ENCODE measurements around the gene HOMER2. TPM values are rescaled to one million over a fixed set of nuclear protein-coding genes. Genes with fewer than 3 reads are reported as not detected.

Gene HOMER2
- polyA plus RNA-seq, 1 experiment: 0.83 TPM

DNA sequence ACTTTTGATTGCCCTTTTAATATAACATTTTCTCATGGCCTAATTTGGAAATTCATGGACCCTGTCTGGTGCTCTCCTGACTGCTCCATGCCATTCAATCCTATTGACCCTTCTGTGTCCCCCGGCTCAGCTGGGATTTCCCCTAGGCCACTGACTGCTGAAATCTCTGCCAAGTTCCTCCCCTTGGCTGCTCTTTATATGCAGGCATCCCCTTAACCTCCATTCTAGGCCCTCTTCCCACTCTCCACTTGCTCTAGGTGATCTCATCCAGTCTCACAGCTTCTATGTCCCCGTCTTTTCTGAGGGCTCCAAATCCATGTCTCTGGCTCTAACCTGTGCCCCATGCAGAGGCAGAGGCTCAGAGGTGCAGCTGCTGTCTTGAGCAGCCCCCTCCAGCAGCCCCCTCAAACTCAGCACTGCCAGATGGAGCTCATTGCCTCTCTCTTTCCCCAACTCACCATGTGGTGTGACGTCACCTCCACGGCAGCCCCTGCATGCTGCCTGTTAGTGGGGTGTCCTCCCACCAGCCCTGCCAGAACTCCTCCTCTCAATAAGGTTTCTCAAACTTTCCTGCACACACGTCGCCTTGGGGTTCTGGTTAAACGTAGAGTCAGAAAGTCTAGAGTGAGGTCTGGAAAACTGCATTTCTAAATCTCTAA lies 153.2 kb downstream of the HOMER2 start:
- no peak for DNase-seq (ENCODE audit: low read depth)
- Histone ChIP-seq H3K36me3 (ENCODE audit: control insufficient read depth, insufficient read depth, low read length) (no peaks in the 10 kb centered on the region), H3K4me3 (ENCODE audit: low read depth, low read length) (no peak overlapping the region), H3K27me3 (ENCODE audit: control insufficient read depth, insufficient read depth, low read length) (no peaks in the 10 kb centered on the region; the same call in 1 of the 2 replicates)
- CTCF ChIA-PET: interaction anchor here (0.8 to 1.4 kb wide), 2 partner anchors 40 to 619 kb away, joined by 3 to 4 read pairs; no protein-coding TSS in a partner anchor
- TF ChIP-seq, protein P1, sequence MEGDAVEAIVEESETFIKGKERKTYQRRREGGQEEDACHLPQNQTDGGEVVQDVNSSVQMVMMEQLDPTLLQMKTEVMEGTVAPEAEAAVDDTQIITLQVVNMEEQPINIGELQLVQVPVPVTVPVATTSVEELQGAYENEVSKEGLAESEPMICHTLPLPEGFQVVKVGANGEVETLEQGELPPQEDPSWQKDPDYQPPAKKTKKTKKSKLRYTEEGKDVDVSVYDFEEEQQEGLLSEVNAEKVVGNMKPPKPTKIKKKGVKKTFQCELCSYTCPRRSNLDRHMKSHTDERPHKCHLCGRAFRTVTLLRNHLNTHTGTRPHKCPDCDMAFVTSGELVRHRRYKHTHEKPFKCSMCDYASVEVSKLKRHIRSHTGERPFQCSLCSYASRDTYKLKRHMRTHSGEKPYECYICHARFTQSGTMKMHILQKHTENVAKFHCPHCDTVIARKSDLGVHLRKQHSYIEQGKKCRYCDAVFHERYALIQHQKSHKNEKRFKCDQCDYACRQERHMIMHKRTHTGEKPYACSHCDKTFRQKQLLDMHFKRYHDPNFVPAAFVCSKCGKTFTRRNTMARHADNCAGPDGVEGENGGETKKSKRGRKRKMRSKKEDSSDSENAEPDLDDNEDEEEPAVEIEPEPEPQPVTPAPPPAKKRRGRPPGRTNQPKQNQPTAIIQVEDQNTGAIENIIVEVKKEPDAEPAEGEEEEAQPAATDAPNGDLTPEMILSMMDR (IDR thresholded peaks at IDR 0.05; ENCODE audit: insufficient read depth, low read depth, low read length): no peak
- POLR2A ChIA-PET: no interaction called here

Other genes with a start within 250 kb of the HOMER2 start
- gene AP3B2, start 242.8 kb downstream of the HOMER2 start, polyA plus RNA-seq (2011; rRNA removed): 0.47 and 0.54 TPM in 2 replicates
- not detected in 2 replicates for gene FSD2, start 146.7 kb downstream of the HOMER2 start, polyA plus RNA-seq (2011; rRNA removed)
- 2.8 and 3.2 TPM in 2 replicates for gene WHAMM, start 143.1 kb downstream of the HOMER2 start, polyA plus RNA-seq (2011; rRNA removed)
- gene RAMAC, start 33.5 kb upstream of the HOMER2 start, polyA plus RNA-seq (2011; rRNA removed): 20.3 and 30.6 TPM in 2 replicates
- gene C15orf40, start 58.9 kb upstream of the HOMER2 start, polyA plus RNA-seq (2011; rRNA removed): 17.9 and 21.1 TPM in 2 replicates
- 35.0 and 70.7 TPM in 2 replicates for gene BTBD1, start 114.5 kb upstream of the HOMER2 start, polyA plus RNA-seq (2011; rRNA removed)
- gene TM6SF1, start 154.9 kb upstream of the HOMER2 start, polyA plus RNA-seq (2011; rRNA removed): 3.2 and 3.8 TPM in 2 replicates

Data from BJ (cell line).